A549 (cell line): ENCODE data around the gene COL8A2.

Experiments used
- CHD4 ChIP-seq: fragments of 200-600 bp; sonication (generic); IDR thresholded peaks from 2 replicates; pipeline ENCODE4 v1.6.1; 2016; ENCODE audit warnings: antibody characterized with exemption, mild to moderate bottlenecking, borderline replicate concordance
- RCOR1 ChIP-seq: fragments of 150-350 bp; IDR thresholded peaks from 2 replicates; pipeline ENCODE4 v1.6.1; 2014; ENCODE audit warnings: antibody characterized with exemption, low read length, low read depth
- SMC3 ChIP-seq: fragments of >200 bp; sonication (Bioruptor Twin); formaldehyde crosslinking; IDR thresholded peaks from 3 replicates; pipeline ENCODE4 v1.6.1; 2018; ENCODE audit warnings: inconsistent platforms
- ZFP36 ChIP-seq: fragments of 450-650 bp; IDR thresholded peaks from 2 replicates; pipeline ENCODE4 v1.6.1; 2014; ENCODE audit warnings: borderline replicate concordance; ENCODE audit not compliant: partially characterized antibody

DNA sequence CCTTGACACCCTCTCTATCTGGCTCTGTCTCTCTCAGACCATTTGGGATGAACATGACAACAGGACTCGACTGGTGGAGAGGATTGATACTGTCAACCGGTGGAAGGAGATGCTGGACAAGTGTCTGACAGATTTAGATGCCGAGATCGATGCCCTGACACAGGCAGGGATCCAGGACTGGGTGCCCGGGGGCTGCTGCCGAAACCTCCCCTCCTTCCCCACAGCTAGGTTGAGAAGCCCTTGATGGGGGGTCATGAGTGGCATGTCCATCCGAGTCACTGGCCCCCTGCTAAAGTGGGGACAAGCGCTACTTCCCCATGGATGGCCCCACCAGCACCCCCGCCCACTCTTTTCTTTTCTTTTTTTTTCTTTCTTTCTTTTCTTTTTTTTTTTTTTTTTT, 39.9 kb downstream of the COL8A2 start:
- no peak for TF ChIP-seq RCOR1
- TF ChIP-seq ZFP36, result no peak
- TF ChIP-seq CHD4, result no peak
- no peak for TF ChIP-seq SMC3
